Activated CD4-positive, alpha-beta T cell treated with anti-CD3 and anti-CD28 coated beads, Interleukin-2, amount 50 U/mL, for 4 hours (primary cell): ENCODE measurements around the gene FBLN5.

ENCODE experiments used
- DNase-seq, 2 experiments: peaks; one replicate each; pipeline ENCODE4 v3.0.0-alpha.2; 2020

The FBLN5 gene, protein sequence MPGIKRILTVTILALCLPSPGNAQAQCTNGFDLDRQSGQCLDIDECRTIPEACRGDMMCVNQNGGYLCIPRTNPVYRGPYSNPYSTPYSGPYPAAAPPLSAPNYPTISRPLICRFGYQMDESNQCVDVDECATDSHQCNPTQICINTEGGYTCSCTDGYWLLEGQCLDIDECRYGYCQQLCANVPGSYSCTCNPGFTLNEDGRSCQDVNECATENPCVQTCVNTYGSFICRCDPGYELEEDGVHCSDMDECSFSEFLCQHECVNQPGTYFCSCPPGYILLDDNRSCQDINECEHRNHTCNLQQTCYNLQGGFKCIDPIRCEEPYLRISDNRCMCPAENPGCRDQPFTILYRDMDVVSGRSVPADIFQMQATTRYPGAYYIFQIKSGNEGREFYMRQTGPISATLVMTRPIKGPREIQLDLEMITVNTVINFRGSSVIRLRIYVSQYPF

DNA sequence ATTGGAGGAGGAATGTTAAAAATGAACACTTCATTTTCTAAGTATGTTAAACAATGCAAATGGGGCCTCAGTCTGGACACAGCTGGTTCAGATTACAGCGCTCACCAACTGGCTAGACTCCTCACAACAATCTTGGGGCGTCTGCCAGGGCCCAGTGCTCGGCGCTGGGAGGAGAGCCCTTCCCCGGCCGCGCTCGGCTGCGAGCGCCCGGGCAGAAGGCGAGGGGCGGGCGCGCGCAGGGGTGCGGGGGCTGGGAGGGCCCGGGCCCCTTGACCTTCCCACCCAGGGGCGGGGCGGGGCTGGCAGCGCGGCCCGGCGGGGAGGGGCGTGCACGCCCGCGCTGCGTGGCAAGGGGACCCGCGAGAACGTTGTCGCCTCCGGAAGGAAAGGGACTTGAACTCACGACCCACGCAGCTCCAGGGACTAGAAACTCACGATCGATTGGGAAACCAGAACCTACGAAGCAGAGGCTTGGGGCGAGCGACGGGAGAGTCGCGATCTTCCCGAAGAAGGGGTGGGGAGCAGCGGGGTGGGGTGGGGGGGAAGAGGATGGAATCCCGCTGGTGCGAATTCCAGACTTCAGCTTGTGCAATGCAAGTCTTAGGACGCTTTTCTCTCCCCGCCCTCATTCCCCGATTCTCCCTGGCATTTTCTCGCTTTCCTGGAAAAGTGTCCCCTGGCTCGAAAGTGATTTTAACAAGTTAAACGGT is at the start of gene FBLN5:
TSS of gene FBLN5 (minus strand) at position 220 of the 710 bp plus-strand sequence. CDS start 465 bp downstream, outside the sequence.
- DNase-seq: peak; percentile 12 to 21

GRCh38 chr14:91996948-91997371 is 49.5 kb upstream of the FBLN5 start:
- no peak for DNase-seq

DNA sequence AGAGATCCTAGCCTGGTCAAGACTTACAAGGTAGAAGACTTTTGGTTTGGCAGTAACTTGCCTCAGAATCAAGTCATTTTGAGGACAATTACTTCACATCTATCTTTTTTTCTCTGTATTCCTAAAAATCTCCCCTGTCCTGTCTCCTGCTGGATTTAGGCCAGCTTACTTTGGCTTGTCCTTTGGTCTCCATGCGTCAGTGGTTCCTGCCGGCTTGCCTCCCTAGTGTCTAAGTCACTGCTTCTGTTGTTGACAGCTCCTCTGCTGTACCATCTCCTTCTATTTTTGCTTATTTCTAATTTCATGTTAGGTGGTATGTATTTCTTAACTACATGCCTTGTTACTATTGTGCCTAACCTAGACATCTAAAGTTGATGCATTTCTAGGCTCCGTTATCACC is 39.7 kb upstream of the FBLN5 start:
- DNase-seq: no peak

- DNase-seq: no peak
Observed at GRCh38 chr14:91985521-91986255, 38.2 kb upstream of the FBLN5 start.

- DNase-seq: no peak
Observed at GRCh38 chr14:91985008-91985407, 37.5 kb upstream of the FBLN5 start.

DNA sequence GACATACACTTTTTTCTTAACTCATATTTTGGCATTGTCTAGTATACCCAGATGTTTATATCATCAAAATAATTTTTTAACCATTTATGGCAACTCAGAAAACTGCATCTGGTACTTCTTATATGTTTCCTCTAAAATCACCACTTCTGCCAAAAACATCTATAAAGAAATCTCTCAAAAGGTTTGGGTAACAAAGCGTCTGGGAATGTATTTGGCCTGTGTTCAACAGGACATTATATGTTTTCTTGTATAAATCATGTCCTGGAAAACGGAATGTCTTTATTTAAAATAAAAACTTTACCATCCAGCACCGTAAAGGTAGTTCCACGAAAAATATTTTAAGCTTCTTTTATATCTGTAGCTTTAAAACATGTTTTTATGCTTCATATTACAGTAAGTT is 36.1 kb upstream of the FBLN5 start:
- no peak for DNase-seq

GRCh38 chr14:91980157-91980556 is 32.7 kb upstream of the FBLN5 start:
- no peak for DNase-seq

GRCh38 chr14:91977884-91978283 is 30.4 kb upstream of the FBLN5 start:
- DNase-seq: no peak

DNA sequence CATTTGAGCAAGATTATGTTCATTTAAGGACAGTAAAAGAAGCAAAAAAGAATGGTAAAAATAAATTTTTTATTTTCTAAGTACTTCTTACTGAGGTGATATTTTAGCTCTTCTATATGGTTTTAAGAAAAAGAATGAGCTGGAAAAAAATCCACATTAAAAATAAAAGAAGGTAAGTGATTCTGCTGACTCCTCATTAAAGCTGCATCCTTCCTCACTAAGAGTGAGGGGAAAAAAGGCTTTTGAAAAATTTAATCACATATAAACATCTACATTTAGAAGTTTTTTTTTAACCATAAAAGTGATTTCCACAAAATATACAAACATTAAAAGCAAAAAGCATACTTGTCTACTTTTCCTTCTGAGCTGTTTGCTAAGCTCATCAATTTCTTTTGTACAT is 28.3 kb upstream of the FBLN5 start:
- DNase-seq: no peak

DNA sequence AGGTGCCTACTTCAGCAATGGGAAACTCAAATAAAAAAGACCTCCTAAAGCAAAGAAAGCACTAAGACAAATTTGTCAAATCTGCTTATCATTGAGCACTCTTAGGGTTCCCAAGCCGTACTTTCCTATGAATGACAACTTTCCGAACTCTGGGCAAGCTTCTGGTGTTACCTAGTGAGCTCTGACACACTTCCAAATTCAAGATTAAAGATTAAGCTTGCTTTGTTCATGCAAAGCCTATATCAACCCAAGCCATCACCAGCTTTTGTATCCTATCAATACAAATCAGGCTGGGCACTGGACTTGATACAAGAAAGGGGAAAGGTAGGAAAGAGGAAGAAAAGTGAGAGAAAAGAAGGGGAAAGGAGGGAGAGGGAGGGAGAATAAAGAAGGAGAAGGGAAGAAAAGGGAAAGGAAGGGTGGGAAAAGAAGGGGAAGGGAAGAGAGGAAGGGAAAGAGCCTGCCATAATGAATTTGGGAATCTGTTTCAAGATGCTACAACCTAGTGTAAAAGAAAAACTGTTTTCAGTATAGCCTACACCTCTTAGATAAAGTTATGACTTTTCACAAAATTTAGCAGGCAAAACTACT is 23.8 kb upstream of the FBLN5 start:
- DNase-seq: no peak

DNA sequence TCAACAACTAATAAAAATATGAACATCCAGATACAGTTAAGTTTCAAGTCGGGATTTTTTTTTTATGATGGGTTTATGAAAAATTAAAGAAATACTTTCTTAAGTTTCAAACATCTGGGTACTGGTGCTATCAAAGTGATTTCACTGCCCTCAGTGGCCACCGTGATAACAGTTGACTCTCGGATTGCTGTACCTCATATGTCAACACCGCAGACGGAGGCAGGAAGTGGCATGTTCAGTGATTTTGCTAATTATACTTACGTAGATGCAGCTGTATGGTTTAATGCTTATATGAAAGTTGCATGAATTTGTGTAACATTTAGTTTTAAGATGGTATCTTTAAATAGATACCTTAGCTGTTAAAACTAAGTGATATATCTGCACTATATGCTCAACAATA is 20.8 kb upstream of the FBLN5 start:
- peak; percentile 5 to 17 for DNase-seq

- no peak for DNase-seq
Observed at GRCh38 chr14:91964724-91965123, 17.2 kb upstream of the FBLN5 start.

DNA sequence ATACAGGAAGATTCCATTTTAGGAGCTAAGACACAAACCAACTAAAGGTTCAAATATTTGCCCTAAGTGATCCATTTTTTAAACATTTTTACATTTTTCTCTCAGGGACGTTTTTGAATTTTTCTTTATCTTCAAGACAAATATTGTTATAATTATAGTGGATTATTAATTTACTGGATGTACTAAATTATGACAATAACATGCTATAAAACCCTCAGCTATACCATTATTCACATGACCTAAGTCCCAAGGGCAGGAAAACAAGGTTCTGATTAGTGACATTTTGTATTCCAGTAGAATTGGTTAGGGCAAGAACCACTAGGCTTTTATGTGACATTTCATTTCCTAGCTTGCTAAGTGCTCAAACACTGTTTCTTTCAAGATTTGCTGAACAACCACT is 16.5 kb upstream of the FBLN5 start:
- DNase-seq: no peak

DNA sequence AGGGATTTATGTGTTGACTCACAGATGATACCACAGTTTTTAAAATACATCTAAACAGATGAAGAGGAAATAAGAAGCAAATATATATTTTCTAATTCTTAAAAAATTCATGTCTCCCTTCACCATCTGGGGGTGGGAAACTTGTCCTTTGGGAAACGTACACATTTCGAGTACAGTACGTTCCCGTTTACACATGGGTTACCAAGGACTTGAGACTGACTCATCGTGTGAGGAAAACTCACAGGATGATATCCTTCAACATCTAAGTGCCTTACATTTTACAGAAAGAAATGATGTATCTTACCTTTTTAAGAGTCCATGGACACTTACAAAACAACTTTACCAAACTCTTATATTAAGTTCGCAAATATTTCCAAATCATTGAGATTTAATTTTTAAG is 16.0 kb upstream of the FBLN5 start:
- no peak for DNase-seq

GRCh38 chr14:91961297-91962220 is 14.1 kb upstream of the FBLN5 start:
- no peak for DNase-seq

- no peak for DNase-seq
Observed at GRCh38 chr14:91957876-91958313, 10.4 kb upstream of the FBLN5 start.

GRCh38 chr14:91956616-91957015 is 9.1 kb upstream of the FBLN5 start:
- DNase-seq: no peak

DNA sequence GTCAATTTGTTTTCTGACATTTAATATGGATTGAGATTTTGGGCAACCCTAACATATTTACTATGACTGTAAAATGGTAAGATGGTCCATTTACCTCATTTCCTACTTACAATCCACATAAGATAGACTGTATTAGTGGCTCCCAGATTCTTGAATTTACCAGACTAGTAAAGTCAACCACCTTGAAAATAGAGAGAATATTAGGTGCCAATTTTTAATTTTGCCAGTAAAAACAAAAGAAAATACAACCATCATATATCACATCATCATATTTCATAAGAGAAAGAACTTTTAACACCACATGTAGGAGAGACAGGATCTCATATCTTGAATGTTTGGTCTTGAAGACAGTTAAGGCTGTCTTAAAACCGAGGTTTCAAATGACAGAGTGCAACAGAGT is 7.7 kb upstream of the FBLN5 start:
- DNase-seq: no peak

DNA sequence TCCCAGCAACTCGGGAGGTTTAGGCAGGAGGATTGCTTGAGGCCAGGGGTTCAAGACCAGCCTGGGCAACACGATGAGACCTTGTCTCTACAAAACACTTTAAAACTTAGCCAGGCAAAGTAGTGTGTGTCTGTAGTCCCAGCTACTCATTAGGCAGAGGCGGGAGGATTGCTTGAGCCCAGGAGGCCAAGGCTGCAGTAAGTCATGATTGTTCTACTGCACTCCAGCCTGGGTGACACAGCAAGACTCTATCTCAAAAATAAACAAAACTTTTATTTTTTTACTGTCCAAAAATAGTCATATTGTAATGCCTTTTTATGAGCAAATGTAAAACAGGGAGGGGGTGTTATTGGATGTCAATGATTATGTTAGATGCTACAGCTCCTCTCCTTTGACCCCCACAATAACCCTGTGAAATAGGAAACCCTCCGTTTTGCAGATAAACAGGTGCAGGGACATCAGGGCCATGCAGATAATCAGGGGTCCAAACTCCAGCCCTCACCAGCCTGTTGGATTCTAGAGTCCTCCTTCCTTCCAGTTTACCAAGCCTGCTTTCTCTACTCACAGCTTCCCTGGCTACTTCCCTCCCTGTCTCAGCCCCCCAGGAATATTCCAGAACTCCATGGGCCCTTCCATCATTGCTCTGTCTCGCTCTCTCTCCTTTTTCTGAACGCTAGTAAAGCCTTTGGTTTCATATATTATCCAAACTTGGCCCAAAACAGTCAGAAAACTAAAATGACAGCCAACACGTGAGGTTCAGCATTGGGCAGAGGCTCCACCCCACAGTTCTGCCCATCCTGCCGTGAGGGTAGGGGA is 5.9 kb upstream of the FBLN5 start:
- no peak for DNase-seq

DNA sequence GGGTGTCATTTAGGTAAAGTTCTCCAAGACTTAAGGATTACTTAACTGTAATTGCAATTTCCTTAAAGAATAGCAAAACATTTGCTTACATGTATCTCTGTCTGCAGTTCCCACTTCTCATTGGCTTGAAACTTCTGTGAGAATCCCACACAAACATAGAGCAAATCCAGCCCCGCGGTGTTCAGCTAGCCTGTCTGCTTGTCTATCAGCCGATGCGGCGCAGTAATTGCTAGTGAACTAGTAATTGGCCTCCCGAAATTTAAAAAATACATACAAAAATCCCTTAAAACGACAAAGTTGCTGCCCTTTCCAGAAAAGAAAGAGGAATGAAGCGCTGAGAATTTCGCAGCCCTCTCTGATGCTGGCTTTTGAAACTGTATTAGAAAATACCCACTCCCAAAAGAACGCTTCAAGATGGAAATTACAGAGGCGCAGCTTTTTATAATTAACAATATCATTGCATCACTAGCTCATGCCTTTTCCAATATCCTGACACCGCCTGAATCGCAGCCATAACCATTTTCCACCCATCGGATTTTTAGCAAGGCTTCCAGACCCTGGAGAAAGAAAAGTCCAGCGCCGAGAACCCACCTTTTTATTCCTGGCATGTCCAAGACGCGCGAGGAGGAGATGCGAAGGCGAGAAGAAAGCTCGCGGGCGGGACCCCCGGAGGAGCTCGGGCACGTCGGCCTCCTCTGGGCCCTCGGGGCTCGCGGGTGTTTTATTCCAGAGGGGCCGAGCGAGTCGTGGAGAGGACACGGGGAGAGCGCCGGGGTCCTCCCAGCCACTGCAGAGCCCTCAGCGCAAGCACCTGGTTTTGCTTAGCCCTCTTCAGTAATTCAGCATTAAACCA is 646 bp downstream of the FBLN5 start:
- DNase-seq: no peak
